ENCODE results near the gene SCN7A.

Gene SCN7A

GRCh38 chr2:166406374-166406773 lies 87.7 kb downstream of the SCN7A start:
- no peaks in the 10 kb centered on the region for H3K36me3 ChIP-seq (ENCODE audit: control insufficient read depth, insufficient read depth, low read length)
- no peak overlapping the region for H3K27ac ChIP-seq (ENCODE audit: insufficient read depth, low read length, poor library complexity, severe bottlenecking)
- no peaks in the 10 kb centered on the region for H3K27me3 ChIP-seq (replicated peaks; ENCODE audit: control insufficient read depth, insufficient read depth, low read length, poor library complexity, severe bottlenecking)
- no peak overlapping the region for H3K4me3 ChIP-seq (ENCODE audit: insufficient read depth, low read depth, low read length, poor library complexity, severe bottlenecking)
- no peaks in the 10 kb centered on the region for H3K9me3 ChIP-seq (ENCODE audit: control insufficient read depth, low read length)
- H3K4me1 ChIP-seq (ENCODE audit: control insufficient read depth, insufficient read depth, low read length, poor library complexity, severe bottlenecking) = no peaks in the 10 kb centered on the region
- DNase-seq = no peak

GRCh38 chr2:166405569-166405926 lies 88.5 kb downstream of the SCN7A start:
- H3K36me3 ChIP-seq (ENCODE audit: control insufficient read depth, insufficient read depth, low read length) = no peaks in the 10 kb centered on the region
- H3K4me1 ChIP-seq (ENCODE audit: control insufficient read depth, insufficient read depth, low read length, poor library complexity, severe bottlenecking) = no peaks in the 10 kb centered on the region
- no peak overlapping the region for H3K27ac ChIP-seq (ENCODE audit: insufficient read depth, low read length, poor library complexity, severe bottlenecking)
- H3K27me3 ChIP-seq (replicated peaks; ENCODE audit: control insufficient read depth, insufficient read depth, low read length, poor library complexity, severe bottlenecking) = no peaks in the 10 kb centered on the region
- H3K9me3 ChIP-seq (ENCODE audit: control insufficient read depth, low read length) = no peaks in the 10 kb centered on the region
- no peak for DNase-seq
- no peak overlapping the region for H3K4me3 ChIP-seq (ENCODE audit: insufficient read depth, low read depth, low read length, poor library complexity, severe bottlenecking)

DNA sequence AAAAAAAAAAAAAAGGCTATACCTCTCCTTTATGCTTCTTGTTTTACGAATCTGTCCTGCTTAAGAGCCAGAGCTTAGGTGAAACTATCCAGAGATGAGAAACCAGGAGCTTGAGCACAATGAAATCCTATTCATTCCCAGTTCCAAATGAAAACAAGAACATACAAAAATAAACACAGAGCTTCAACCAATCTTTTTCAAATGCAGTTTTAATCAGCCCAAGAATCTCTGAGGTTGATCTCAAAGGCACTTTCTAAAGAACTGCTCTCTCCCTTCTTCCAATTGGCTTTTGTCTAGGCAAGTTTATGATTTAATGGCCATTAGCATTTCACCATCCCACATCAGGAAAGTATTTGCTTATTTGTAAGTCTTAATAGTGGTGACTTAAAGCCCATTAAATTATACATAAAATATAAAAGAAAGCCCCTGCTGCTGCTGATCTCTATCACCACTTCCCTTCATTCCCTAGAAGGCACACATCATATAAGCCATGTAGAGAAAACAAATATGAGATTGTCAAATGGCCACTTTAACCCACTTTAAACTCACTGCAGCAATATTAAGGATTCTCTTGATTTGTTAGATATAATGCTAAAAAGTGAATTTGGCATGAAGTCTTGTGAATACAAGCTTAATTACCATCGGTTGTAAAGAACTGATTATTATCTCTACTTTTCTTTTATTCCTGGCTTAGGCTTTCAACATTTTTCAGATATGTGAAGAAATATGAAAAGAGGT lies 89.0 kb downstream of the SCN7A start:
- no peaks in the 10 kb centered on the region for H3K9me3 ChIP-seq (ENCODE audit: control insufficient read depth, low read length)
- no peaks in the 10 kb centered on the region for H3K36me3 ChIP-seq (ENCODE audit: control insufficient read depth, insufficient read depth, low read length)
- H3K27me3 ChIP-seq (replicated peaks; ENCODE audit: control insufficient read depth, insufficient read depth, low read length, poor library complexity, severe bottlenecking) = no peaks in the 10 kb centered on the region
- DNase-seq = no peak
- no peaks in the 10 kb centered on the region for H3K4me1 ChIP-seq (ENCODE audit: control insufficient read depth, insufficient read depth, low read length, poor library complexity, severe bottlenecking)
- no peak overlapping the region for H3K27ac ChIP-seq (ENCODE audit: insufficient read depth, low read length, poor library complexity, severe bottlenecking)
- H3K4me3 ChIP-seq (ENCODE audit: insufficient read depth, low read depth, low read length, poor library complexity, severe bottlenecking) = no peak overlapping the region

DNA sequence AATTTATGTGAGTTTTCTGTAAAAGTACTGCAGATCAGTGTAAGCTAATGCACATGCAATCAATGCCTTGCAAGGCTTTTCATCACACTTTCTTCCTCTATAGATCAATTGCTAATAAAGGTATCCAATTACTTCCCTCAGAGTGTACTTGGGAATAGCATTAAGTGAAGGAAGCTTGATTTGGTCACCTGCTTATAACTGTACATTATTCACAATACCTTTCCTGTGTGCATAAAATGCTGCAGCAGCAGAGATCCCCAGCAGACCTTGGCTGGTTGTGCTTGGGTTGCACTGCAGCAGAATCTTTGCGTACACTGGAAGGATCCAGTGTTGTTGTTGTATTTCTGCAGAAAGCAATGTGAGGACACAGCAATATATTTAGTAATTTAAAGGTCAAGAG lies 99.8 kb downstream of the SCN7A start:
- Histone ChIP-seq H3K27me3 (replicated peaks; ENCODE audit: control insufficient read depth, insufficient read depth, low read length, poor library complexity, severe bottlenecking) (no peaks in the 10 kb centered on the region), H3K9me3 (ENCODE audit: control insufficient read depth, low read length) (no peaks in the 10 kb centered on the region), H3K4me1 (ENCODE audit: control insufficient read depth, insufficient read depth, low read length, poor library complexity, severe bottlenecking) (no peaks in the 10 kb centered on the region), H3K27ac (ENCODE audit: insufficient read depth, low read length, poor library complexity, severe bottlenecking) (no peak overlapping the region), H3K4me3 (ENCODE audit: insufficient read depth, low read depth, low read length, poor library complexity, severe bottlenecking) (no peak overlapping the region), H3K36me3 (ENCODE audit: control insufficient read depth, insufficient read depth, low read length) (no peaks in the 10 kb centered on the region)
- no peak for DNase-seq

DNA sequence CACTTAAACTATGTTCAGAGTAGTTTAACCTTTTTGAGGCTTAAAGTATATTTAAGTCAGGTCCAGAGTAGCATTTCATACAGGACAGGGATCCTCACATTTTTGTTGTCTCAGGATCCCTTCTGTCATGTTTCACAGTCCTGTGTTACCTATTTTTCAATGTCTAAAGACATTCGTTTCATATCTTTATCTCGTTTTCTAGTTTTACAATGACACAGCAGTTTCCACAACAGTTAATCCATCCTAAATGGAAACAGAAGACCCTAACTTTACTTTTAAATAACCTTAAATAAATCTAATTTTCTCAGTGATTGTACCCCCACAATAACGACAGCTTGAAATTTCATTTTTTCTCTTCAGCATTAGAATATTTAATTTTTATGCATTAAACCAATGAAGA lies 101.0 kb downstream of the SCN7A start:
- H3K27ac ChIP-seq (ENCODE audit: insufficient read depth, low read length, poor library complexity, severe bottlenecking) = no peak overlapping the region
- no peaks in the 10 kb centered on the region for H3K4me1 ChIP-seq (ENCODE audit: control insufficient read depth, insufficient read depth, low read length, poor library complexity, severe bottlenecking)
- H3K27me3 ChIP-seq (replicated peaks; ENCODE audit: control insufficient read depth, insufficient read depth, low read length, poor library complexity, severe bottlenecking) = no peaks in the 10 kb centered on the region
- no peak for DNase-seq
- H3K9me3 ChIP-seq (ENCODE audit: control insufficient read depth, low read length) = no peaks in the 10 kb centered on the region
- H3K36me3 ChIP-seq (ENCODE audit: control insufficient read depth, insufficient read depth, low read length) = no peaks in the 10 kb centered on the region
- H3K4me3 ChIP-seq (ENCODE audit: insufficient read depth, low read depth, low read length, poor library complexity, severe bottlenecking) = no peak overlapping the region

- H3K27me3 ChIP-seq (replicated peaks; ENCODE audit: control insufficient read depth, insufficient read depth, low read length, poor library complexity, severe bottlenecking) = no peaks in the 10 kb centered on the region
- H3K27ac ChIP-seq (ENCODE audit: insufficient read depth, low read length, poor library complexity, severe bottlenecking) = no peak overlapping the region
- DNase-seq = no peak
- no peaks in the 10 kb centered on the region for H3K36me3 ChIP-seq (ENCODE audit: control insufficient read depth, insufficient read depth, low read length)
- H3K9me3 ChIP-seq (ENCODE audit: control insufficient read depth, low read length) = no peaks in the 10 kb centered on the region
- no peaks in the 10 kb centered on the region for H3K4me1 ChIP-seq (ENCODE audit: control insufficient read depth, insufficient read depth, low read length, poor library complexity, severe bottlenecking)
- no peak overlapping the region for H3K4me3 ChIP-seq (ENCODE audit: insufficient read depth, low read depth, low read length, poor library complexity, severe bottlenecking)
Measured at GRCh38 chr2:166388481-166389070, 105.5 kb downstream of the SCN7A start.

- no peaks in the 10 kb centered on the region for H3K36me3 ChIP-seq (ENCODE audit: control insufficient read depth, insufficient read depth, low read length)
- no peak overlapping the region for H3K27ac ChIP-seq (ENCODE audit: insufficient read depth, low read length, poor library complexity, severe bottlenecking)
- no peak overlapping the region for H3K4me3 ChIP-seq (ENCODE audit: insufficient read depth, low read depth, low read length, poor library complexity, severe bottlenecking)
- no peak for DNase-seq
- no peaks in the 10 kb centered on the region for H3K9me3 ChIP-seq (ENCODE audit: control insufficient read depth, low read length)
- H3K27me3 ChIP-seq (replicated peaks; ENCODE audit: control insufficient read depth, insufficient read depth, low read length, poor library complexity, severe bottlenecking) = no peaks in the 10 kb centered on the region
- no peaks in the 10 kb centered on the region for H3K4me1 ChIP-seq (ENCODE audit: control insufficient read depth, insufficient read depth, low read length, poor library complexity, severe bottlenecking)
Measured at GRCh38 chr2:166385313-166385712, 108.7 kb downstream of the SCN7A start.

DNA sequence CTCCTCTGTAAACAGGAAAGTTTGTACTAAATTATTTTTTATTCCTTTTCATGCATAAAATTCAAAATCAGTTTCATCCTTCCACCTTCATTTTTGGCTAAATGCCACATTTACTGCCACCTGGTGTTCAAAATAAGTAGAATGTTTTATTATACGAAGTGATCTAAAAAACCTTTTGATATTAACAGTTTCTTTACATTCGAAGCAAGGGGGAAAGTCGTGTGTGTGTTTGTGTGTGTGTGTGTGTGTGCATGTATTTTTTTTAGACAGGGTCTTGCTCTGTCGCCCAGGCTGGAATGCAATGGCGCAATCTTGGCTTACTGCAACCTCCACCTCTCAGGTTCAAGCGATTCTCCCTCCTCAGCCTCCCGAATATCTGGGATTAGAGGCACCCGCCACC lies 109.3 kb downstream of the SCN7A start:
- DNase-seq = no peak

GRCh38 chr2:166382448-166382847 lies 111.6 kb downstream of the SCN7A start:
- no peak overlapping the region for H3K27ac ChIP-seq (ENCODE audit: insufficient read depth, low read length, poor library complexity, severe bottlenecking)
- no peak overlapping the region for H3K4me3 ChIP-seq (ENCODE audit: insufficient read depth, low read depth, low read length, poor library complexity, severe bottlenecking)
- no peaks in the 10 kb centered on the region for H3K27me3 ChIP-seq (replicated peaks; ENCODE audit: control insufficient read depth, insufficient read depth, low read length, poor library complexity, severe bottlenecking)
- no peaks in the 10 kb centered on the region for H3K9me3 ChIP-seq (ENCODE audit: control insufficient read depth, low read length)
- H3K4me1 ChIP-seq (ENCODE audit: control insufficient read depth, insufficient read depth, low read length, poor library complexity, severe bottlenecking) = no peaks in the 10 kb centered on the region
- H3K36me3 ChIP-seq (ENCODE audit: control insufficient read depth, insufficient read depth, low read length) = no peaks in the 10 kb centered on the region
- no peak for DNase-seq

More for the DNA sequence above, 109.3 kb downstream of the SCN7A start:
- no peaks in the 10 kb centered on the region for H3K4me1 ChIP-seq (ENCODE audit: control insufficient read depth, insufficient read depth, low read length, poor library complexity, severe bottlenecking)
- H3K36me3 ChIP-seq (ENCODE audit: control insufficient read depth, insufficient read depth, low read length) = no peaks in the 10 kb centered on the region
- no peaks in the 10 kb centered on the region for H3K9me3 ChIP-seq (ENCODE audit: control insufficient read depth, low read length)
- no peaks in the 10 kb centered on the region for H3K27me3 ChIP-seq (replicated peaks; ENCODE audit: control insufficient read depth, insufficient read depth, low read length, poor library complexity, severe bottlenecking)
- H3K4me3 ChIP-seq (ENCODE audit: insufficient read depth, low read depth, low read length, poor library complexity, severe bottlenecking) = no peak overlapping the region
- no peak overlapping the region for H3K27ac ChIP-seq (ENCODE audit: insufficient read depth, low read length, poor library complexity, severe bottlenecking)

- DNase-seq = no peak
- no peak overlapping the region for H3K4me3 ChIP-seq (ENCODE audit: insufficient read depth, low read depth, low read length, poor library complexity, severe bottlenecking)
- no peaks in the 10 kb centered on the region for H3K27me3 ChIP-seq (replicated peaks; ENCODE audit: control insufficient read depth, insufficient read depth, low read length, poor library complexity, severe bottlenecking)
- no peak overlapping the region for H3K27ac ChIP-seq (ENCODE audit: insufficient read depth, low read length, poor library complexity, severe bottlenecking)
- no peaks in the 10 kb centered on the region for H3K36me3 ChIP-seq (ENCODE audit: control insufficient read depth, insufficient read depth, low read length)
- no peaks in the 10 kb centered on the region for H3K4me1 ChIP-seq (ENCODE audit: control insufficient read depth, insufficient read depth, low read length, poor library complexity, severe bottlenecking)
- H3K9me3 ChIP-seq (ENCODE audit: control insufficient read depth, low read length) = no peaks in the 10 kb centered on the region
Measured at GRCh38 chr2:166380615-166381014, 113.4 kb downstream of the SCN7A start.

Data from effector memory CD4-positive, alpha-beta T cell (primary cell).